Right renal pelvis (tissue), 4 donors: ENCODE measurements around the gene SLC4A1. TPM values are rescaled to one million over a fixed set of nuclear protein-coding genes. Genes with fewer than 3 reads are reported as not detected.

ENCODE experiments used
- DNase-seq, 4 donors: peaks; one replicate each; pipeline ENCODE4 v3.0.0-alpha.2; 2013; ENCODE audit warnings: low read depth in 4 of 4, low spot score in 3 of 4, missing footprints in 1 of 4
- polyA plus RNA-seq, 4 donors: library from polyadenylated mRNA; unstranded; fragments of 120-200 nt; gene quantifications; one replicate each; pipeline ENCODE4 v1.2.1, GENCODE V29; 2013; ENCODE audit not compliant: insufficient read length in 4 of 4

SLC4A1 gene
- polyA plus RNA-seq, 4 donors = 6.8 to 11.4 (median 10.3) TPM

DNA sequence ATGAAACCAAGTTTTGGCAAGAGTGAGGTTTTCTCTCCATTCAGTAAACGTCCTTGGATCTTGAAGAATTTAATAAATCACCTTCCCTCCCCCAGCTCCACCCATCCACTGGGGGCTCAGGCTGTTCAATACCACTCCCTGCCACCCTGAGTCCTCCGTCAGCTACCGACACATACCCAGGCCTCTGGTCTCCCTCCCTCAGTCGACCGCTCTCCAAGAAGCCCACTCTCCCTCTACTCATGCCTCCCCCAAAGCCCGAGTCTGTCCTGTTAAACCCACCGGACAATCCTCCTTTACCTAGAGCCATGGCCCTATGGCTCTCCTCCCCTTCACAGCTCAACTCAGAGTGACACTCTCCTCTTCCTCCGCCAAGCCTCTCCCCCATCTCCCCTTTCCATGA is 19.7 kb upstream of the SLC4A1 start:
- DNase-seq = no peak

DNA sequence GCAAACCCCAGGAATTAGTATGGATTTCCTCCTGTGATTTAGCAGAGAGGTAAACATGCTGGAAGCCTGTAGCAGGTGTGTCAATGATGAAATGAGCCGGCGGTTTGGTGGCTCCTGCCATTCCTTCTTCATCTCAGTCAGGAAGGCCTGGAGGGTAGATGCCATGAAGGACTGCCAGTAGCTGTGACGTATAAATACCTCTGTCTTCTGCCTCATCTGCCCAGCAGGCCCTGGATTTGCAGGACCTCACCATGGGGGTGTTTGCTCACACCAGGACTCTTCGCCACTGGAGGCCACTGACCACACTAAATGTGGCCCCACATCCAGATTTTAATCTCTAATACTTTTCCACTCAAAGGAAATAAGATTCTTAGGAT is 16.1 kb upstream of the SLC4A1 start:
- DNase-seq = no peak

- DNase-seq = no peak
These were observed 15.5 kb upstream of the SLC4A1 start for GRCh38 chr17:44283344-44284023.

- no peak for DNase-seq
These were observed 14.3 kb upstream of the SLC4A1 start for GRCh38 chr17:44282264-44282663.

DNA sequence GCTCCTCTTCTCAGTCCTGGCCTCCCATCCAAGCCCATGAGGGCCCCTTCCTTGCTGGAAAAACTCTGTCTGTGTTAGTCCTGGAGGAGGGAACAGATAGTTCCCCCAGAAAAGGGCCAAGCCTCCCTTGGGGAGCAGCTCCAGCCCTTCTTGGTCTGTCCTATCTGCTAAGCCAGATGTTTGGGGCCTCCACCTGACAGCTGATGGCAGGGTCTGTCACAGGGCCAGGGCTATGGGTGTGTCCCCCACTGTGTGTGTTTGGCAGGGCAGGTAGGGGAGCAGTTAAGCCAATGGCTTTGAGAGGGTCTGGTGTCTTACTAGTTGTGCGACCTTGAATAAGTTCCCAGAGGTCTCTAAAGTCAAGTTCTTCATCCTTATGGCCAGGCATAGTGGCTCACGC is 13.6 kb upstream of the SLC4A1 start:
- no peak for DNase-seq

DNA sequence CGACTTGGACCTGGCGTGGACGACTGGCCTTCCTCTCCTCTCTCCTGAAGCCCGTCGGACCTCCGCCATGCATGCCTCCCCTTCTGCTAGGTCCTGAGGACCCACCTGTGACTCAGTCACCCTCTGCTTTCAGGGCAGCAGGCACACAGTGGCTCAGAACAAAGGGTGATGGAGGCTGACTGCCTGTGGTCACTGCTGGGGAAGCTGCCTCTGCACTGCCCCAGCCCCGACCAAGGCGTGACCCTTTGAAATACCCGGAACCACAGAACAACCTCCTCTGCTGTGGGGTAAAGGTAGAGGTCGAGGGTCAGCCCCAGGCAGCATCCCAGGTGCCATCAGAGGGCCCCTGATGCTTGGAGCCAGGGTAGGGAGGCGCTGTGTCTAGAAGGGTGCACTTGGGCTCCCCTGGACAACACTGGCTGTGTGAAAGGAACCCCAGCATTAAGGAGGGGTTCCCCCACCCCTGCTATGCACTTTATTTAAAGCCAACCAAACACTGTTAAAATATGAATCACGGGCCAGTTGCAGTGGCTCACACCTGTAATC is 12.5 kb upstream of the SLC4A1 start:
- no peak for DNase-seq

GRCh38 chr17:44279666-44280391 is 11.9 kb upstream of the SLC4A1 start:
- DNase-seq = peak in 2 of 4 donors; percentile 23

DNA sequence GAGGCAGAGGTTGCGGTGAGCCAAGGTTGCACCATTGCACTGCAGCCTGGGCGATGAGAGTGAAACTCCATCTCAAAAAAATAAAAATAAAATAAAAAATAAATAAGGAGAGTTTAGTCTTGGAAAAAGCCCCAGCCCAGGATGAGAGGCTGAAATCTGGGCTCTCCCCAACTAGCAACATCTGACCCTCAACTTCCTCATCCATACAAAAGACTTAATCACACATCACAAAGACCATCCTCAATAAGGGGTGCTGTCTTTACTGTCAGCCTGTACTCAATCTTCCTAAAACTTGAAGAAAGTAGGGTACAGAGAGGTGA is 11.4 kb upstream of the SLC4A1 start:
- no peak for DNase-seq

DNA sequence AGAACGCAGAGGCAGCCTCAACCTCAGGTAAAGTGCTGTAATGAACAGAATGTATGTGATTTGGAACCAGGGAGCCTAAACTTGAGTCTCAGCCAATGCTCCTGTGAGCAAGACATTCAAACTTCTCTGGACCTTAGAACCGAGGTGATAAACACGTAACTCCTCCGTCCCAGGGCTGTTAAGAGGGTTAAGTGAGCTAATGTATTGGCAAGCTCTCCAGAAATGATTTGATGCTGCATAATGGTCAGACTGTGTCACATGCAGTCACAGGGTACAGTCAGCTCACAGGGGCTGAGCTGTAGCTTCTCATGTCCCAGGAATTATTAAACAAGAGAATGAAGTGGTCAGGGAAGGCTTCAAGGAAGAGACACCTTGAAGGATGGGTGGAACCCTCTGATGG is 10.0 kb upstream of the SLC4A1 start:
- no peak for DNase-seq

DNA sequence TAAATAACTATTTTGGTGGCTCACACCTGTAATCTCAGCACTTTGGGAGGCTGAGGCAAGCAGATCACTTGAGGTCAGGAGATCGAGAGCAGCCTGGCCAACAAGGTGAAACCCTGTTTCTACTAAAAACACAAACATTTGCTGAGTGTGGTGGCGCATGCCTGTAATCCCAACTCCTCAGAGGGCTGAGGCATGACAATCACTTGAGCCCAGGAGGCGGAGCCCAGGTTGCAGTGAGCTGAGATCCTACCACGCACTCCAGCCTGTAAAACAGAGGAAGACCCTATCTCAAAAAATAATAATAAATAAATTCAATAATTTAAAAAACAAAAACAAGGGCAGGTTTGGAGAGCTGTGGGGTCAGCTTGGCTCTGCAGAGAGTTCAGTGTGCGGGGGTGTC is 5.7 kb upstream of the SLC4A1 start:
- no peak for DNase-seq

GRCh38 chr17:44272954-44273353 is 5.0 kb upstream of the SLC4A1 start:
- no peak for DNase-seq

DNA sequence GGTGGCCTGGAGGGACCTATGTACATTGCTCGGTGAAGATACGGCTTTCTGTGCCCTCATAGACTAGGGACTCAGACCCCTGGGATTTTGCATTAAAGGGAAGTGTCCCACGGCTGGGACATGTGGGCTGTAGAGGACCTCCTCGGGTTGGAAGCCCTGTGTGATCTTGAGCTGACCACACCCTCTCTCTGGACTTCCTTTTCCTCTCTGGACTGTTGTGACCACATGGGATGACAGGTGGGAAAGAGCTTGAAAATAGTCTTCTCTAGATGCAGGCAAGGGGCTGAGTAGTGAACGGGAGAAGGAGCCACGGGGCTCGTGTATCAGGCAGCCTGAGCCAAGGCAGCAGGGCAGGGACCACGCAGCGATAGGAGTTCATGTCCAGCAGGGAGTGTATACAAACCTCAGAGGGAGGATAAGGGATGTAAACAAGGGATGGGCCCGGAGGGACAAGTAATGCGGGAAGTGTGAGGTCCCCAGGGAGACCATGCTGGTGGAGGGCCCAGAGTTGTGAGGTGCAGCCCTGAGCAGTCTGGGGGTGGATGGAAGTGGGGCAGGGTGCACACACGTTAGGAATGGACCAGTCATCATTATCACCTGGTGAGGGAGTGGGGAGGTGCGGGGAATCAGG is 4.5 kb upstream of the SLC4A1 start:
- no peak for DNase-seq

- no peak for DNase-seq
These were observed 1.8 kb upstream of the SLC4A1 start for GRCh38 chr17:44269535-44270240.

DNA sequence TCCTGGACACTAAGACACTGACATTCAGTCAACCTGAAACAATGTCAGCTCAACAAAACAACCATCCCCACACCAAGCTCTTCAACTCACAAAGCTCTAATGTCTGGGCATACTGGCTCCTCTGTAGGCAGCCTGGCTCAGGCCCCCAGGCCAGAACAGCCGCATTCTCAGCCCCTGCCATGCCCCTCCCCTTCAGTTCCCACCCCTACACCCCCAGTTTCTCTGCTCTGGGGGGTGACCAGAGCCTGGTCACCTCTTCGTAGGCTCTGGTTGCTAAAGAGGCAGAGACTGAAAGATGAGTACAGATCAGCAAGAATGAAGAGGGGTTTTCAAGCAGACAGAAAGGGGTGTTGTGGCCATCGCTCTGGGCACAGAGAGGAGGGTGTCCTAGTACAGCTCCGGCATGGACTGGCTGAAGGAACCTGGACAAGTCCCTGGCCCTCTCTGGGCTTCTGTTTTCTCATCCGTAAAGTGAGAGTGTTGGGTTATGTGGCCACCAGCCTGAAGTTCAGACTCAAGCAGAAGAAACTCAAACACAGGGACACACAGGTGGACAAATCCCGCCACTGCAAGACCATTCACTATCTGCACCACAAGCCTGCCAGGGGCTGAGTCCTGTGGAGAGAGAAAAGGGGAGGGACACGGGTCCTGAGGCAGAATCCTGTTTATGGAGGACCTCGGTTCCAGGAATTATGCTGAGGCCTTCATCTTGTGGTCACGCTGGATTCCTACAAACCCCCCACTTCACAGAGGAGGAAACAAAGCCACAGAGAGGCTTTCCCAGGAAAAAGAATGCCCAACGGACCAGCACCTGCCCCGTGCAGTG is 987 bp upstream of the SLC4A1 start:
- no peak for DNase-seq

- DNase-seq = no peak
These were observed 825 bp downstream of the SLC4A1 start for GRCh38 chr17:44267165-44267455.

- no peak for DNase-seq
These were observed 1.4 kb downstream of the SLC4A1 start for GRCh38 chr17:44266402-44267164.

DNA sequence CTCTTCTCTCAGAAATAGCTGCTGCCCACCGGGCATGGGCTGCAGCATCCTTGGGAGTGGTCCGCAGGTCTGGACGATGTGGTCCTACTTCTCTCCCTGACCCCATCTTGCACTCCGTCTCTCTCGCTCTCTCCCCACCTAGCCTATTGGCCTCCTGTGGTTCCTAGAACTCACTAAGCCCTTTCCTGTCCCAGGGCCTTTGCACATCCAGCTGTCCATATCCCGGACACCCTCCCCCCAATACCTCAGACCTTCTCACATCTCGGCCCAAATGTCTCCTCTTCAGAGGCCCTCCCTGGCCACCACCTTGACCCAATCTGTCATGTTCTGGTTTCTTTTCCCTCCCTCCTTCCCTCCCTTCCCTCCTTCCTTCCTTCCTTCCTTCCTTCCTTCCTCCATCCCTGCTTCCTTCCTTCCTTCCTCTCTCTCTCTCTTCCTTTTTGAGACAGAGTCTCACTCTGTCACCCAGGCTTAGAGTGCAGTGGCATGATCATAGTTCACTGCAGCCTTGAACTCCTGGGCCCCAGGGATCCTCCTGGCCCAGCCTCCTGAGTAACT is 4.5 kb downstream of the SLC4A1 start:
- DNase-seq = no peak

GRCh38 chr17:44262654-44263225 is 5.2 kb downstream of the SLC4A1 start:
- no peak for DNase-seq

GRCh38 chr17:44260296-44260695 is 7.6 kb downstream of the SLC4A1 start:
- no peak for DNase-seq
